Activated CD4-positive, alpha-beta T cell treated with anti-CD3 and anti-CD28 coated beads for 48 hours (primary cell): ENCODE data around the gene IL9.
"Not testable (repeated sequence)": the region's sequence is repeated elsewhere in the genome, so short reads cannot be mapped to it uniquely, and the experiment has no call there.

Experiments used
- DNase-seq: peaks from one replicate; pipeline ENCODE4 v3.0.0-alpha.2; 2020

IL9 gene

DNA sequence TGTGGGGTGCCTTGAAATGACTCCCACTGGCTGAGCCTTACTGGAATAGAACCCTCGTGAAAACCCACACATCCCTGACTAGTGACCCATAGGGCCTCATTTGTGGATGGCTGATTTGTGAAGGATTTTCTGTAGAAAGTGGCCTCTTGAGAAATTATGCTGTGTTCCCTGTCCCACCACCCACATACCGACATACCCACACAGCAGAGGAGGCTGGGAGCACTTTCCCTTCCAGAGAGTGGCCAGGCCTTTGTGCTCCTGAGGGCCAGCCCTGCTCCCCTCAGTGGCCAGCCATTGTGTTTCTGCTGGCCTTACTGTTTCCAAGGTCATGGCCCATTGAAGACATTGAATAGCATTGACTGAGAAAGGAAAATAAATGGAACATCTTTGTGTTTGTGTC, 29.6 kb downstream of the IL9 start:
- DNase-seq: no peak

- no peak for DNase-seq
Measured at GRCh38 chr5:135864503-135865435, 30.9 kb downstream of the IL9 start.

- no peak for DNase-seq
Measured at GRCh38 chr5:135862744-135863143, 32.9 kb downstream of the IL9 start.

DNA sequence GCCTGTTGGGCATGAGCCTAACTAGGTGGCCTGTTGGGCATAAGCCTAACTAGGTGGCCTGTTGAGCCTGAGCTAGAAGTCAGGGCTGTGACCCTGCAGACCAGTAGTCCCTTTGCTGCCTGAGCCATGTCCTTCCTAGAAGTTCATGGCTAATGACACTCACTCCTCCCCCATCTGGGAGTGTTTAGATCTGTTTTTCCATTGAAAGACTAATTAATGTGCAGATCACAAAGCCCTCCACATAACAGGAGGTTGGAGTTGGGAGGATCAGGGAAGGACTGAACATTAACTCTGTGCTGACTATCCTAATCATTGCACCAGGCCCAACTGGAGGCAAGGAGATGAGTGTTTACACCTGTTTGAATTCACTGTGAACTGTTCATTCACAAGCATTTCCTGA, 33.6 kb downstream of the IL9 start:
- DNase-seq: no peak

DNA sequence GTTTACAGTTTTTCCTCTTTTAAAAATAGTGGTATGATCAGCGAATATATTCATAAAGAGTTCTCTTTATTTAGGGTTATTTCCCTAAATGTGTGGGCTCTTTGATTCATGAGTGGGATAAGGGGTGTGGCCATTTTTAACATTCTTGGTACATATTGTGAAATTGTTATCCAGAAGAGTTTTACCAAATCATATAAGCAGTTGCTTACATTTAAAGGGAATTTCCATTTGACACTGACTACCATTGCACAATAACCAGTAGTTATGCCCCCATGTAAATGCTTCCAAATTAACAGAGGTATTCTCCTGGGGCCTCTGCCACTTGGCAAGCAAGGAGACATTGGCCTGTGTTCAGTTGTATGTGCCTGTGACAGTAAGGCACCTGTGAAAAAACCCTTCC, 34.0 kb downstream of the IL9 start:
- no peak for DNase-seq

GRCh38 chr5:135859641-135860040, 36.0 kb downstream of the IL9 start:
- no peak for DNase-seq

GRCh38 chr5:135859186-135859585, 36.5 kb downstream of the IL9 start:
- DNase-seq: not testable (repeated sequence)

- no peak for DNase-seq
Measured at GRCh38 chr5:135857630-135858311, 37.9 kb downstream of the IL9 start.

GRCh38 chr5:135851915-135852845, 43.5 kb downstream of the IL9 start:
- DNase-seq: no peak

DNA sequence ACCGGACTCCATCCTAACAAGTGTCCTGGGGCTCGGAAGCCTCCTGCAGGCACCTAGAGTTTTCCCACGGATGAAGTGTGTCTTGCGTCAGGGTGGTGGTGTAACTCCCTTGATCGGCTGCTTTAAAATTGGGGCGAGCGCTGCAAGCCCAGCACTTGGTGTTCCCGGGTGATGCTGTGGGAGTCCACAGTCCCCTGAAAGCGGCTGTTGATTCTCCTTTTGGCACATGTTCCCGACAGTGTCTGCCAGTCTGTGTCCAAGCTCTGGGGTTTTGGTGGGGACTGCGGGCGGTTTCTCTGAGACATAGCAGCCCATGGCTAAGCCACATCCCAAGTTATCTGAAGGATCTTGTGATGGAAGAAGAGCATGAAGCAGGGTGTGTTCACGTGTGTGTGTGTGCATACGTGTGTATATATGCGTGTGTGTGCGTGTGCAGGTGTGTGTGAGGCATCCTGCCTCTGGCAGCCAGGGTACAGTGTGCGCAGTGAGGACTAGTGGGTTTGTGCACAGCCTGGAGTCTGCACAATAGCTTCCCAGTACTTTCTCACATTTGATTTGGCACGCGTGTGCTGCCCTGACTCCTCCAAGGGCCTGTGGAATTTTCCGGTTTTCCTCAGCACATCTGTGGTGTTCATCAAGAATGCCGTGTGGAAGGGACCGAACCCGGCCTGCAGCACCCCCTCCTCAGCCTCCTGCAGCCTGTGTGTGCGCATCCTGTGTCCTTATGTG, 44.3 kb downstream of the IL9 start:
- DNase-seq: no peak

DNA sequence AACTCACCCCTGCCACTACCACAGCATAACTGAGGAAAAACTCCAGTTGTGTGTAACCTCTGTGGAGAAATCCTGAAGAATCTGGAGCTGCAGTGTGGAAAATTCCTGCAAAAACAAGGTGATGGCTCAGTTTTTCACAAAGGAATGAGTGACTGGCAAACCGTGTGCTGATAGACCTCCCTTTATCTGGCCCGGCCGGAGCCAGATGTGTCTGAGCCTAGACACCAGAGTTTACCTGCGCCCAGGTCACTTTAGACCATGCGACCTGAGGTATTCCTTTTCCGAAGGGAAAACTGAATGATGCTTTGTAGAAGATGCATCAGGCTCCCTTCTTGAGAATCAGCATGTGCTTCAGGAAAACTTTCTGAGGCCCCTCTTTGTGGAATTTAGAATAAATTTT, 45.0 kb downstream of the IL9 start:
- no peak for DNase-seq

DNA sequence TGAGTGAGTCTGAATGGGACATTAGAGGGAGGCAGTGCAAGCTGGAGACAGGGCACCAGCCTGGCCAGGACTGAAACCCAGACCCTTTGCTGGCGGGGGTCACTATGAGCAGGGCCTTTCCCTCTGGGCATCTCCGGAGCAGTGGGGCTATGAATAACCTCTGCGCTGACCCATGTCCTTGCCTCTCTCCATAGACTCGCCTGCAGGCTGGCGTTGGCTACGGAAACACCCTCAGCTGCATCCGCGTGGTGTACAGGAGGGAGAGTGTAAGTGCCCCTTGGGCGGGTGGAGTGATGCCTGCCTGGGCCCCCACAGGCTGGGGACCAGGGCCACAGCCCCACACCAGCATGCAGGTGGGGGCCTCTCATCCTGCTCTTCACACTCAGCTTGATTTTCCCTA, 45.4 kb downstream of the IL9 start:
- no peak for DNase-seq

GRCh38 chr5:135847976-135848375, 47.7 kb downstream of the IL9 start:
- DNase-seq: no peak

- no peak for DNase-seq
Measured at GRCh38 chr5:135846311-135846710, 49.3 kb downstream of the IL9 start.

GRCh38 chr5:135843571-135844337, 51.9 kb downstream of the IL9 start:
- no peak for DNase-seq

DNA sequence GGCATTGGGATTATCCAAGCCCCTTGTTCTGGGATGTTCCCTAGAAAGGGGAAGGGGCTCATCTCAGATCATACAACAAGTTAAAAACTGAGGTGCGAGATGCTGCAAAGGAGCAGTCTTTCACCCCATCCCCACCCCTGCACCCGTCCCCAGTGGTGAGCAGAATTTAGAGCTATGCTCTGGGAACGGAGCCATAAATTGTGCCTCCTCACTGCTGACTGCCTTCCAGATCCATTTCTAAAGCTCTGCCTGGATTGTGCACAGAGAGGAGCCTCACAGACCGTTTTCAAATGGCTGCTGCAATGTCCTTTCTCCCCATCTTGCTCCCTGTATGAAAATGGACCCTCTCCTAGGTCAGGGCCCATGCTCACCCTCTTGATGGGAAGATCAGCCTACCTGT, 52.9 kb downstream of the IL9 start:
- no peak for DNase-seq
